ENCODE results near the gene PARVA.

DNA sequence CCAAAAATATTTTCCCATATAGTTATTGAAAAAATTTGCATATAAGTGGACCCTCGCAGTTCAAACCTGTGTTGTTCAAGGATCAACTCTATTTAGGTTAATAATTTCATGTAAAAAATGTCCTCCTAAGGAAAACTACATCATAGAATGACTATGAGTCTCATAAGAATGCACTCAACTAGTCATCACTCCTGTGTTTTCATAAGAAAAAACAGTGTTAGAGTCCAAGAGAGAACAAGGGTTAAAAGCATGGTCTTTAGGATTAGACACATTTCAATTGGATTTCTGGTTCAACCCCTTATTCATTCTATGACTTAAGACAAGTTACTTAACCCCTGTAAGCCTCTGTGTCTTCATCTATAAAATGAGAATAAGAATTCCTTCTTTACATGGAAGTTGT is 5.1 kb downstream of the PARVA start:
- no peak for TF ChIP-seq CTCF (IDR thresholded peaks at IDR 0.05; ENCODE audit: low read depth, low read length)
- TF ChIP-seq POLR2A (IDR thresholded peaks at IDR 0.05; ENCODE audit: extremely low read depth, insufficient read length), result no peak
